HEK293 (cell line): Measurements from ENCODE around the gene EML3.

Experiments
- CTCF ChIA-PET: fragments of 350-600 bp; formaldehyde crosslinking; extraction: SDS; loops from one replicate; lab custom pipeline; 2021; ENCODE audit warnings: antibody characterized with exemption; lab: Yijun Ruan, JAX
- POLR2A ChIA-PET: fragments of 300-600 bp; formaldehyde crosslinking; extraction: SDS; loops from one replicate; lab custom pipeline; 2020; ENCODE audit warnings: antibody characterized with exemption, inconsistent platforms; lab: Yijun Ruan, JAX
- H3K27ac ChIP-seq: fragments of 200-500 bp; sonication (Bioruptor generic); 2 replicates; pipeline ENCODE4 v1.5.1; 2014; ENCODE audit warnings: low read depth, low read length, control low read depth, inconsistent platforms; ENCODE audit errors: extremely low read depth
- H3K36me3 ChIP-seq, 2 experiments: fragments of 200-500 bp in 1 of 2; sonication (Bioruptor generic) in 1 of 2; 1 replicate in 1 of 2; 2 replicates in 1 of 2; pipeline ENCODE4 v1.5.1; 2014 to 2017; ENCODE audit warnings: inconsistent platforms in 2 of 2, low read length in 2 of 2; ENCODE audit not compliant: control insufficient read depth in 2 of 2, insufficient read depth in 1 of 2
- H3K4me1 ChIP-seq: fragments of 200-500 bp; sonication (Bioruptor generic); 2 replicates; pipeline ENCODE4 v1.5.1; 2014; ENCODE audit warnings: mild to moderate bottlenecking, low read length, inconsistent platforms; ENCODE audit not compliant: control insufficient read depth, insufficient read depth
- H3K4me3 ChIP-seq: 2 replicates; pipeline ENCODE4 v1.5.1; 2011; ENCODE audit warnings: low read depth, mild to moderate bottlenecking, control low read depth, low read length, moderate library complexity
- H3K9me3 ChIP-seq: fragments of 200-500 bp; sonication (Bioruptor generic); 2 replicates; pipeline ENCODE4 v1.5.1; 2014; ENCODE audit warnings: low read depth, low read length, inconsistent platforms; ENCODE audit not compliant: control insufficient read depth, insufficient read depth
- GFI1B ChIP-seq: fragments of 450-650 bp; formaldehyde crosslinking; IDR thresholded peaks from 2 replicates; pipeline ENCODE4 v1.5.1; 2016; ENCODE audit warnings: missing biosample characterization, missing genetic modification characterization
- GLI2 ChIP-seq: fragments of 450-650 bp; formaldehyde crosslinking; IDR thresholded peaks from 2 replicates; pipeline ENCODE4; 2017; ENCODE audit warnings: missing biosample characterization, missing genetic modification characterization, low read depth, borderline replicate concordance
- GLIS2 ChIP-seq: fragments of 450-650 bp; formaldehyde crosslinking; IDR thresholded peaks from 2 replicates; pipeline ENCODE4 v1.5.1; 2016; ENCODE audit warnings: missing biosample characterization, missing genetic modification characterization
- HOXC10 ChIP-seq: sonication (generic); formaldehyde crosslinking; IDR thresholded peaks from 2 replicates; pipeline ENCODE4 v1.8.1; 2023; ENCODE audit warnings: mild to moderate bottlenecking, missing genetic modification reagents
- MEIS1 ChIP-seq: sonication (generic); formaldehyde crosslinking; IDR thresholded peaks from 2 replicates; pipeline ENCODE4 v1.8.1; 2022; ENCODE audit warnings: missing genetic modification reagents, mild to moderate bottlenecking, borderline replicate concordance
- MYNN ChIP-seq: fragments of 450-650 bp; formaldehyde crosslinking; IDR thresholded peaks from 2 replicates; pipeline ENCODE4 v1.5.1; 2016; ENCODE audit warnings: missing biosample characterization, missing genetic modification characterization, borderline replicate concordance
- PRDM1 ChIP-seq: fragments of 450-650 bp; formaldehyde crosslinking; IDR thresholded peaks from 2 replicates; pipeline ENCODE4; 2016; ENCODE audit warnings: missing biosample characterization, missing genetic modification characterization
- REPIN1 ChIP-seq: fragments of 450-650 bp; formaldehyde crosslinking; IDR thresholded peaks from 2 replicates; pipeline ENCODE4 v1.5.1; 2017; ENCODE audit warnings: missing biosample characterization, missing genetic modification characterization, low read depth
- YY1 ChIP-seq: fragments of 450-650 bp; formaldehyde crosslinking; IDR thresholded peaks from 2 replicates; pipeline ENCODE4 v1.5.1; 2018; ENCODE audit warnings: missing biosample characterization, missing genetic modification characterization
- ZBTB17 ChIP-seq: fragments of 450-650 bp; formaldehyde crosslinking; IDR thresholded peaks from 2 replicates; pipeline ENCODE4 v1.5.1; 2016; ENCODE audit warnings: missing biosample characterization, missing genetic modification characterization
- ZBTB8A ChIP-seq: fragments of 450-650 bp; formaldehyde crosslinking; IDR thresholded peaks from 2 replicates; pipeline ENCODE4 v1.5.1; 2016; ENCODE audit warnings: missing biosample characterization, missing genetic modification characterization
- ZFP3 ChIP-seq: fragments of 450-650 bp; formaldehyde crosslinking; IDR thresholded peaks from 2 replicates; pipeline ENCODE4 v1.5.1; 2016; ENCODE audit warnings: low read depth, missing biosample characterization, missing genetic modification characterization
- ZFP41 ChIP-seq: fragments of 450-650 bp; formaldehyde crosslinking; IDR thresholded peaks from 2 replicates; pipeline ENCODE4 v1.5.1; 2016; ENCODE audit warnings: missing biosample characterization, missing genetic modification characterization, borderline replicate concordance
- ZNF112 ChIP-seq: fragments of 450-650 bp; formaldehyde crosslinking; IDR thresholded peaks from 2 replicates; pipeline ENCODE4 v1.5.0; 2017; ENCODE audit warnings: missing biosample characterization, missing genetic modification characterization
- ZNF146 ChIP-seq: fragments of 450-650 bp; formaldehyde crosslinking; IDR thresholded peaks from 2 replicates; pipeline ENCODE4 v1.5.1; 2016; ENCODE audit warnings: missing biosample characterization, missing genetic modification characterization
- ZNF148 ChIP-seq: fragments of 450-650 bp; formaldehyde crosslinking; IDR thresholded peaks from 2 replicates; pipeline ENCODE4 v1.5.0; 2017; ENCODE audit warnings: missing biosample characterization, missing genetic modification characterization, borderline replicate concordance
- ZNF157 ChIP-seq: fragments of 450-650 bp; formaldehyde crosslinking; IDR thresholded peaks from 2 replicates; pipeline ENCODE4 v1.5.1; 2016; ENCODE audit warnings: missing biosample characterization, missing genetic modification characterization
- ZNF18 ChIP-seq: fragments of 450-650 bp; formaldehyde crosslinking; IDR thresholded peaks from 2 replicates; pipeline ENCODE4 v1.5.1; 2016; ENCODE audit warnings: missing biosample characterization, missing genetic modification characterization
- ZNF292 ChIP-seq: fragments of 450-650 bp; formaldehyde crosslinking; IDR thresholded peaks from 2 replicates; pipeline ENCODE4 v1.5.1; 2016; ENCODE audit warnings: low read depth, missing biosample characterization, missing genetic modification characterization, borderline replicate concordance
- ZNF311 ChIP-seq: fragments of 450-650 bp; formaldehyde crosslinking; IDR thresholded peaks from 2 replicates; pipeline ENCODE4 v1.5.1; 2017; ENCODE audit warnings: missing biosample characterization, missing genetic modification characterization, borderline replicate concordance
- ZNF335 ChIP-seq: fragments of 450-650 bp; formaldehyde crosslinking; conservative IDR thresholded peaks from 2 replicates; pipeline ENCODE4 v1.5.1; 2016; ENCODE audit warnings: missing biosample characterization, missing genetic modification characterization
- ZNF423 ChIP-seq: fragments of 450-650 bp; formaldehyde crosslinking; IDR thresholded peaks from 2 replicates; pipeline ENCODE4 v1.5.1; 2016; ENCODE audit warnings: missing biosample characterization, missing genetic modification characterization
- ZNF426 ChIP-seq: fragments of 450-650 bp; formaldehyde crosslinking; IDR thresholded peaks from 2 replicates; pipeline ENCODE4 v1.5.1; 2017; ENCODE audit warnings: missing biosample characterization, missing genetic modification characterization, mild to moderate bottlenecking, inconsistent platforms, moderate library complexity
- ZNF510 ChIP-seq: fragments of 450-650 bp; formaldehyde crosslinking; IDR thresholded peaks from 2 replicates; pipeline ENCODE4 v1.5.1; 2018; ENCODE audit warnings: mild to moderate bottlenecking, missing genetic modification characterization, missing biosample characterization; ENCODE audit not compliant: insufficient replicate concordance
- ZNF549 ChIP-seq: fragments of 450-650 bp; IDR thresholded peaks from 2 replicates; pipeline ENCODE4 v1.5.1; 2018; ENCODE audit warnings: missing biosample characterization, missing genetic modification characterization, mild to moderate bottlenecking, inconsistent platforms, moderate library complexity
- ZNF571 ChIP-seq: fragments of 450-650 bp; formaldehyde crosslinking; IDR thresholded peaks from 2 replicates; pipeline ENCODE4 v1.5.0; 2017; ENCODE audit warnings: missing biosample characterization, missing genetic modification characterization
- ZNF600 ChIP-seq: fragments of 450-650 bp; formaldehyde crosslinking; IDR thresholded peaks from 2 replicates; pipeline ENCODE4 v1.5.1; 2016; ENCODE audit warnings: missing biosample characterization, missing genetic modification characterization
- ZNF629 ChIP-seq: fragments of 450-650 bp; formaldehyde crosslinking; IDR thresholded peaks from 2 replicates; pipeline ENCODE4 v1.5.1; 2017; ENCODE audit warnings: missing biosample characterization, missing genetic modification characterization
- ZNF654 ChIP-seq: fragments of 450-650 bp; formaldehyde crosslinking; IDR thresholded peaks from 2 replicates; pipeline ENCODE4 v1.5.1; 2016; ENCODE audit warnings: low read depth, missing biosample characterization, missing genetic modification characterization
- ZNF664 ChIP-seq: fragments of 450-650 bp; formaldehyde crosslinking; IDR thresholded peaks from 2 replicates; pipeline ENCODE4 v1.5.1; 2016; ENCODE audit warnings: missing biosample characterization, missing genetic modification characterization
- ZNF768 ChIP-seq: fragments of 450-650 bp; formaldehyde crosslinking; IDR thresholded peaks from 2 replicates; pipeline ENCODE4 v1.5.1; 2018; ENCODE audit warnings: missing biosample characterization, mild to moderate bottlenecking, missing genetic modification characterization
- TF ChIP-seq, protein P1 (sequence below): fragments of 450-650 bp; formaldehyde crosslinking; IDR thresholded peaks from 2 replicates; pipeline ENCODE4 v1.5.1; 2016; ENCODE audit warnings: missing biosample characterization, missing genetic modification characterization
- TF ChIP-seq, protein P2 (sequence below): fragments of 450-650 bp; formaldehyde crosslinking; IDR thresholded peaks from 2 replicates; pipeline ENCODE4; 2016; ENCODE audit warnings: missing biosample characterization, missing genetic modification characterization

The EML3 gene

DNA sequence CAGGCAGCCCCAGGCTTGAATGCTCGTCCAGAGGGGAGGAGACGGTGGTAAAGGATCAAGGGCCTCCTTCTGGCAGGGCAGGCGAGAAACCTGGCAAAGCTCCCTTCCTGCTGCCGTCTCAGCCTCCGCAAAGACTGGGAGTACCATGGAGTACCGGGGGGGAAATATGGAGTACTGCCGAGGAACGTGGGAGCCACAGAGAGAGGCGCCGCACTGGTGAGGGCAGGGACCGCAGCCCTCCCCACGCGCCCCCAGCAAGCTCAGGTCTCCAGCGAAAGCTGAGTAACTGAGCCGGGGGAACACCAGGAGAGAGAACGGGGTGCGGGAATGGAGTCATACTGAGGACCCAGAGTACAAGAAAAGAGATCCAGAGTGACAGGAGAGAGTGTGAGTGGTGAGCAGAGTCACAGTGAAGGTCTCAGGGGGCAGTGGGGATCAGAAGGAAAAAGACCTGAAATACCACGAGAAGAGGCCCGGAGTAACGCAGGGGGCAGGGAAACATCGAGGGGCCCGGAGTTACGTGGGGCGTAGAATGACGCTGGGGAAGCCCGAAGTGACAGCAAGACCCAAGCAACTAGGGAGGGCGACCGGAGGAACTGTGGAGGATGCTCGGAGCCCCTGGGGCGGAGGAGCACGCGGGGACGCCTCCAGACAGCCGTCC, 740 bp downstream of the EML3 start:
- Histone ChIP-seq H3K4me3 (peak overlapping the region; percentile 55), H3K27ac (peak overlapping the region; percentile 64), H3K4me1 (no peaks in the 10 kb centered on the region), H3K36me3 (peaks cover 0 to 50% of the 10 kb centered on the region in 2 experiments; a peak in 1 of 3 replicates), H3K9me3 (no peaks in the 10 kb centered on the region)
- CTCF ChIA-PET: interaction anchor here (0.5 to 3.2 kb wide), 26 partner anchors 8 to 1438 kb away, joined by 3 to 19 read pairs (median 4); partner anchors contain the start of genes B3GAT3, C11orf98, CSKMT and MTA2
- POLR2A ChIA-PET: interaction anchor here (0.6 to 4.1 kb wide), 12 partner anchors 10 to 243 kb away, joined by 3 to 31 read pairs (median 5); partner anchors contain the start of genes B3GAT3, C11orf98, CSKMT and EEF1G
- TF ChIP-seq ZNF549 (tag by site-specific recombination): no peak
- no peak for TF ChIP-seq ZNF664 (tag by site-specific recombination)
- no peak for TF ChIP-seq ZNF18
- TF ChIP-seq GLI2: no peak
- no peak for TF ChIP-seq ZNF112 (tag by site-specific recombination)
- TF ChIP-seq ZNF426: no peak
- TF ChIP-seq ZFP41: no peak
- 0 out of 2 replicates have a peak, but pooled peaks have one; percentile 12 for TF ChIP-seq PRDM1
- TF ChIP-seq ZNF768 (tag by site-specific recombination): no peak
- no peak for TF ChIP-seq HOXC10 (CRISPR knock-in tag)
- no peak for TF ChIP-seq YY1 (tag by site-specific recombination)
- TF ChIP-seq, protein P1, sequence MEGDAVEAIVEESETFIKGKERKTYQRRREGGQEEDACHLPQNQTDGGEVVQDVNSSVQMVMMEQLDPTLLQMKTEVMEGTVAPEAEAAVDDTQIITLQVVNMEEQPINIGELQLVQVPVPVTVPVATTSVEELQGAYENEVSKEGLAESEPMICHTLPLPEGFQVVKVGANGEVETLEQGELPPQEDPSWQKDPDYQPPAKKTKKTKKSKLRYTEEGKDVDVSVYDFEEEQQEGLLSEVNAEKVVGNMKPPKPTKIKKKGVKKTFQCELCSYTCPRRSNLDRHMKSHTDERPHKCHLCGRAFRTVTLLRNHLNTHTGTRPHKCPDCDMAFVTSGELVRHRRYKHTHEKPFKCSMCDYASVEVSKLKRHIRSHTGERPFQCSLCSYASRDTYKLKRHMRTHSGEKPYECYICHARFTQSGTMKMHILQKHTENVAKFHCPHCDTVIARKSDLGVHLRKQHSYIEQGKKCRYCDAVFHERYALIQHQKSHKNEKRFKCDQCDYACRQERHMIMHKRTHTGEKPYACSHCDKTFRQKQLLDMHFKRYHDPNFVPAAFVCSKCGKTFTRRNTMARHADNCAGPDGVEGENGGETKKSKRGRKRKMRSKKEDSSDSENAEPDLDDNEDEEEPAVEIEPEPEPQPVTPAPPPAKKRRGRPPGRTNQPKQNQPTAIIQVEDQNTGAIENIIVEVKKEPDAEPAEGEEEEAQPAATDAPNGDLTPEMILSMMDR (tag by site-specific recombination): no peak
- TF ChIP-seq ZBTB17 (tag by site-specific recombination): peak; percentile 71
- TF ChIP-seq ZNF654: no peak
- TF ChIP-seq ZNF157: no peak
- TF ChIP-seq ZNF148 (tag by site-specific recombination): no peak
- no peak for TF ChIP-seq ZNF571
- TF ChIP-seq ZBTB8A (tag by site-specific recombination): peak; percentile 69
- TF ChIP-seq MYNN (tag by site-specific recombination): no peak
- no peak for TF ChIP-seq ZNF146 (tag by site-specific recombination)
- TF ChIP-seq ZNF510: no peak
- TF ChIP-seq ZNF311: no peak
- TF ChIP-seq ZNF292 (tag by site-specific recombination): no peak
- TF ChIP-seq MEIS1 (CRISPR knock-in tag): no peak
- TF ChIP-seq GFI1B (tag by site-specific recombination): no peak
- peak; percentile 36 for TF ChIP-seq ZNF600 (tag by site-specific recombination)
- TF ChIP-seq, protein P2, sequence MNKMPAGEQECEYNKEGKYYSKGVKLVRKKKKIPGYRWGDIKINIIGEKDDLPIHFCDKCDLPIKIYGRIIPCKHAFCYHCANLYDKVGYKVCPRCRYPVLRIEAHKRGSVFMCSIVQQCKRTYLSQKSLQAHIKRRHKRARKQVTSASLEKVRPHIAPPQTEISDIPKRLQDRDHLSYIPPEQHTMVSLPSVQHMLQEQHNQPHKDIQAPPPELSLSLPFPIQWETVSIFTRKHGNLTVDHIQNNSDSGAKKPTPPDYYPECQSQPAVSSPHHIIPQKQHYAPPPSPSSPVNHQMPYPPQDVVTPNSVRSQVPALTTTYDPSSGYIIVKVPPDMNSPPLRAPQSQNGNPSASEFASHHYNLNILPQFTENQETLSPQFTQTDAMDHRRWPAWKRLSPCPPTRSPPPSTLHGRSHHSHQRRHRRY (tag by site-specific recombination): no peak
- TF ChIP-seq REPIN1 (tag by site-specific recombination): no peak
- peak; percentile 81 for TF ChIP-seq GLIS2 (tag by site-specific recombination)
- peak; percentile 17; the same call in 1 of the 2 replicates for TF ChIP-seq ZNF629 (tag by site-specific recombination)
- peak; percentile 87 for TF ChIP-seq ZNF335 (tag by site-specific recombination)
- TF ChIP-seq ZNF423 (tag by site-specific recombination): no peak
- no peak for TF ChIP-seq ZFP3 (tag by site-specific recombination)
